Brain microvascular endothelial cell (primary cell): ENCODE data around the gene GNPTG.

ENCODE experiments used
- DNase-seq: peaks from one replicate; pipeline ENCODE4 v3.0.0-alpha.2; 2020
- H3K27ac ChIP-seq: fragments of 250-450 bp; sonication (Bioruptor Pico); 2 replicates; pipeline ENCODE4 v1.5.1; 2020; ENCODE audit warnings: mild to moderate bottlenecking, moderate library complexity
- H3K27me3 ChIP-seq: fragments of 250-450 bp; sonication (Bioruptor Pico); replicated peaks from 2 replicates; pipeline ENCODE4 v1.5.1; 2020; ENCODE audit warnings: mild to moderate bottlenecking
- H3K36me3 ChIP-seq: fragments of 250-450 bp; sonication (Bioruptor Pico); replicated peaks from 2 replicates; pipeline ENCODE4 v1.5.1; 2020; ENCODE audit warnings: mild to moderate bottlenecking
- H3K4me3 ChIP-seq: 2 replicates; pipeline ENCODE4 v1.5.1; 2011; ENCODE audit warnings: low read depth, mild to moderate bottlenecking, control low read depth, low read length, moderate library complexity
- in situ Hi-C: cut with HindIII; loops from 2 replicates; pipeline ENCODE4 v1.10.0; 2017; ENCODE audit warnings: low sequenced_read_pairs, low pct_ligation_motif_present
- TF ChIP-seq, protein P1 (sequence below): IDR thresholded peaks from 2 replicates; pipeline ENCODE4 v1.5.1; 2011; ENCODE audit warnings: low read depth, mild to moderate bottlenecking, moderate library complexity, low read length, control low read depth, inconsistent platforms; ENCODE audit errors: missing control alignments

GNPTG gene

DNA sequence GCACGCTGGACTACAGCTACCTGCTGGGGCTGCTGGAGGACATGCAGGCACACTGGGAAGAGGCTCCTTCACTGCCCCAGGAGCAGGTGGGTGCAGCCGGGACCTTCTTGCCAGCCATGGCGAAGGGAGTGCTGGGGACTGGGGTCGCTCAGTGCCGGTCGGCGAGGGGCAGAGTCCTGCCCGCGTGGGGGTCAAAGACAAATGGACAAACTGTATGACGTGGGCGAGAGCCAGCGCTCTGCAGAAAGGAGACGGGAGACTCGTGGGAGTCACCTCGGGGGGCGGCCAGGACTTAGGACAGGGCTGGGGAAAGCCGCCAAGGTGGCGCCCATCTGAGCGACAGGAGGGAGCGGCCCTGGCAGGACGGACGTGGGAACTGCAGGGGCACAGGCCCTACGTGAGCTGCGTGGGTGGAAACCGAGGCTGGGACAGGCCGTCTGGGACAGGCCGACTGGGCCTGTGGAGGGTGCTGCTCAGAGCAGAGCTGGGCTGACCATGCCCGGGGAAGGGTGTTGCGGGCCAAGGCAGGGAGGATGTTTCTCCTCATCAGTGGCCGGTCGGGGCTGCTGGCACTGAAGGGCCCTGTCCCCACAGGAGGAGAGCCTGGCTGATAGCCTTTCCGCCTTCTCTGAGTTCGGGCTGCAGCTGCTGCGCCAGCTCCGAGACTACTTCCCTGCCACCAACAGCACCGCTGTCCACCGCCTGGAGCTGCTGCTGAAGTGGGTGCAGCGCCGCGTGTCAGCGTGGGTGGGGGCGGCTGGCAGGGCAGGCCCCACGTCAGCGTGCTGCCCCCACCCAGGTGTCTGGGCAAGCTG, 8.1 kb upstream of the GNPTG start:
- in situ Hi-C loops, result no loop called here
- peaks cover 5% of the 10 kb centered on the region for H3K36me3 ChIP-seq
- no peak for DNase-seq
- H3K27me3 ChIP-seq, result no peaks in the 10 kb centered on the region
- TF ChIP-seq, protein P1, sequence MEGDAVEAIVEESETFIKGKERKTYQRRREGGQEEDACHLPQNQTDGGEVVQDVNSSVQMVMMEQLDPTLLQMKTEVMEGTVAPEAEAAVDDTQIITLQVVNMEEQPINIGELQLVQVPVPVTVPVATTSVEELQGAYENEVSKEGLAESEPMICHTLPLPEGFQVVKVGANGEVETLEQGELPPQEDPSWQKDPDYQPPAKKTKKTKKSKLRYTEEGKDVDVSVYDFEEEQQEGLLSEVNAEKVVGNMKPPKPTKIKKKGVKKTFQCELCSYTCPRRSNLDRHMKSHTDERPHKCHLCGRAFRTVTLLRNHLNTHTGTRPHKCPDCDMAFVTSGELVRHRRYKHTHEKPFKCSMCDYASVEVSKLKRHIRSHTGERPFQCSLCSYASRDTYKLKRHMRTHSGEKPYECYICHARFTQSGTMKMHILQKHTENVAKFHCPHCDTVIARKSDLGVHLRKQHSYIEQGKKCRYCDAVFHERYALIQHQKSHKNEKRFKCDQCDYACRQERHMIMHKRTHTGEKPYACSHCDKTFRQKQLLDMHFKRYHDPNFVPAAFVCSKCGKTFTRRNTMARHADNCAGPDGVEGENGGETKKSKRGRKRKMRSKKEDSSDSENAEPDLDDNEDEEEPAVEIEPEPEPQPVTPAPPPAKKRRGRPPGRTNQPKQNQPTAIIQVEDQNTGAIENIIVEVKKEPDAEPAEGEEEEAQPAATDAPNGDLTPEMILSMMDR, result no peak
- no peak overlapping the region for H3K27ac ChIP-seq
- no peak overlapping the region for H3K4me3 ChIP-seq

DNA sequence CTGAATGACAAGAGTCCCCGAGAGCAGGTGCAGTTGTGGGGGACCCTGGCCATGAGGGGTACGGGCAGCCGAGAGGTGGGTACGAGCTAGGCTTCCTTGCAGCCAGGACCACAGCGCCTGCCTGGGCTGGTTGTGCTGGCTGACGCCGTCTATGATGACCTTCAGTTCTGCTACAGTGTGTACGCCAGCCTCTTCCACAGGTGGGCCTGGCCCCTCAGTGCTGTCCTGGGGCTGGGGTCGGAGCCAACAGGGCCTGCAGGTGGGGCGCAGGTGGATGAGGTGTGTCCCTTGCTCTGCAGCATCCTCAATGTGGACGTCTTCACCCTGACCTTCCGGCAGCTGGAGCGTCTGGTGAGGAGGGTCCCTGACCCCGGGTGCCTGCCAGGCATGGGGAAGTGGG, 7.2 kb upstream of the GNPTG start:
- no peak for DNase-seq
- Histone ChIP-seq H3K27ac (no peak overlapping the region), H3K4me3 (no peak overlapping the region), H3K36me3 (peaks cover 14% of the 10 kb centered on the region), H3K27me3 (no peaks in the 10 kb centered on the region)
- TF ChIP-seq, protein P1, result no peak
- in situ Hi-C loops, result no loop called here

DNA sequence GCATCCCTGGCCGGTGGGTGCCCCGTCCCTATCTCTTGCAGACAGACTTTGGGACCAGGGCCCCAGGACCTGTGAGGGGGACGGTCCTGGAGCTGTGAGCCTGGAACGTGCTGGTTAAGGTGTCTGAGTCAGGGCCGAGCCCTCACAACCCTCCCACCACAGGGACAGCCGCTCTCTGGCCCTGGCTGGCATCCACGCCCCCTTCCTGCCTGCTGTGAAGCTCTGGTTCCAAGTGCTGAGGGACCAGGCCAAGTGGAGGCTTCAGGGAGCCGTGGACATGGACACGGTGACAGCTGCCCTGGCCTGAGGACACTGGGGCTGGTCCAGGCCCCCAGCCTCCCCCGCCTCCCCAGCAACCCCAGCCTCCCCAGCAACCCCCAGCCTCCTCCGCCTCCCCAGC, 6.6 kb upstream of the GNPTG start:
- TF ChIP-seq, protein P1, result no peak

DNA sequence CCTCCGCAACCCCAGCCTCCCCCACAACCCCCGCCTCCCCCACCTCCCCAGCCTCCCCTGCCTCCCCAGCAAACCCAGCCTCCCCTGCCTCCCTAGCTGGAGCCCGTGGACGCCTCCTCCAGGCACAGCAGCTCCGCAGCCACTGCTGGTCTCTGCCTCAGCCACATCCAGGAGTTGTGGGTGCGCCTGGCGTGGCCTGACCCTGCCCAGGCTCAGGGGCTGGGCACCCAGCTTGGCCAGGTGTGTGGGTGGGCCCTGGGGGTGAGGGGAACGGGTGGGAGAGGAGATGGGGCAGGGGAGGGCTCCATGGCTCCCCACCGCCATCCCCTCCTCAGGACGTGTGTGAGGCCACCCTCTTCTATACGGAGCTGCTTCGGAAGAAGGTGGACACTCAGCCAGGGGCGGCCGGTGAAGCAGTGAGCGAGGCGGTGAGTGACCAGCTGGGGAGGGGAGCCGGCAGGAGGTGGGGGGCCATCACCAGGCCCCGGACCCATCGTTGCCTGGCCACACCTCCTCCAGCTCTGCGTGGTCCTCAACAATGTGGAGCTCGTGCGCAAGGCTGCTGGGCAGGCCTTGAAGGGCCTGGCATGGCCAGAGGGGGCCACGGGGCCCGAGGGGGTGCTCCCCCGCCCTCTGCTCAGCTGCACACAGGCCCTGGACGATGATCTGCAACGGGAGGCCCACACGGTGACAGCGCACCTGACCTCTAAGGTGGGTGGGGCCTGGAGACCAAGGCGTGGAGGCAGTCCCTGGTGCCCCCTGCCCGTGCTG, 5.9 kb upstream of the GNPTG start:
- in situ Hi-C loops, result no loop called here
- TF ChIP-seq, protein P1, result no peak
- H3K27me3 ChIP-seq, result no peaks in the 10 kb centered on the region
- no peak for DNase-seq
- H3K36me3 ChIP-seq, result peaks cover 17% of the 10 kb centered on the region
- H3K27ac ChIP-seq, result no peak overlapping the region
- H3K4me3 ChIP-seq, result no peak overlapping the region

More for the DNA sequence above, 6.6 kb upstream of the GNPTG start:
- H3K27me3 ChIP-seq, result no peaks in the 10 kb centered on the region
- peaks cover 14% of the 10 kb centered on the region for H3K36me3 ChIP-seq
- in situ Hi-C loops, result no loop called here
- no peak overlapping the region for H3K4me3 ChIP-seq
- H3K27ac ChIP-seq, result no peak overlapping the region
- DNase-seq, result no peak

DNA sequence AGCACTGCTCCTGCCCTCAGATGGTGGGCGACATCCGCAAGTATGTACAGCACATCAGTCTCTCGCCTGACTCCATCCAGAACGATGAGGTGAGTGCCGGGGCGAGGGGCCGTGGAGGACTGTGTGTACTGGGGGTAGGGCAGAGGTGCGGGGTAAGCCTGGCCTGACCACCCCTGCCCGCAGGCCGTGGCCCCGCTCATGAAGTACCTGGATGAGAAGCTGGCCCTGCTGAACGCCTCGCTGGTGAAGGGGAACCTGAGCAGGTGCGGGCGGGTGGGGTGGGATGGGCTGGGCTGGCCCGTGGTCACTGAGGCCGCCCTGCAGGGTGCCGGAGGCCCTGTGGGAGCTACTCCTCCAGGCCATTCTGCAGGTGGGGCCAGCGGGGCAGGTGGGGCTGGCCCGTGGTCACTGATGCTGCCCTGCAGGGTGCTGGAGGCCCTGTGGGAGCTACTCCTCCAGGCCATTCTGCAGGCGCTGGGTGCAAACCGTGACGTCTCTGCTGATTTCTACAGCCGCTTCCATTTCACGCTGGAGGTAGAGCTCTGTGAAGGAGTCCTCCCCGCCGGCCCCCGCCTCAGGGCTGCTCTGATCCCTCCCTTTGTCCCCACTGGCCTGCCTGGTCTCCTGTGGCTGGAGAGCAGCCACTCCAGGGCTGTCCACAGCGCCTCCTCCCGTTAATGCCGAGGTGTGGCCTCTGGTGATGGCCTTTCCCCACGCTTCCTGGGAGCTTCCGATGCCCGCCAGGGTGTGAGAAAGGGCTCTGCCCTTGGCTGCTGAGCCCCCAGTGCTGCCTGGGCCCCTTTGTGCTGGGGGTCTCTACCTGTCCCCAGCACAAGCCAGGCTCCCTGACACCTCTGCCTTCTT, 5.1 kb upstream of the GNPTG start:
- TF ChIP-seq, protein P1, result peak; percentile 28
- DNase-seq, result no peak
- H3K27ac ChIP-seq, result no peak overlapping the region
- no peaks in the 10 kb centered on the region for H3K27me3 ChIP-seq
- H3K4me3 ChIP-seq, result no peak overlapping the region
- H3K36me3 ChIP-seq, result peaks cover 17% of the 10 kb centered on the region
- in situ Hi-C loops, result no loop called here
